ENCODE data around the gene COL1A1.

COL1A1 gene

DNA sequence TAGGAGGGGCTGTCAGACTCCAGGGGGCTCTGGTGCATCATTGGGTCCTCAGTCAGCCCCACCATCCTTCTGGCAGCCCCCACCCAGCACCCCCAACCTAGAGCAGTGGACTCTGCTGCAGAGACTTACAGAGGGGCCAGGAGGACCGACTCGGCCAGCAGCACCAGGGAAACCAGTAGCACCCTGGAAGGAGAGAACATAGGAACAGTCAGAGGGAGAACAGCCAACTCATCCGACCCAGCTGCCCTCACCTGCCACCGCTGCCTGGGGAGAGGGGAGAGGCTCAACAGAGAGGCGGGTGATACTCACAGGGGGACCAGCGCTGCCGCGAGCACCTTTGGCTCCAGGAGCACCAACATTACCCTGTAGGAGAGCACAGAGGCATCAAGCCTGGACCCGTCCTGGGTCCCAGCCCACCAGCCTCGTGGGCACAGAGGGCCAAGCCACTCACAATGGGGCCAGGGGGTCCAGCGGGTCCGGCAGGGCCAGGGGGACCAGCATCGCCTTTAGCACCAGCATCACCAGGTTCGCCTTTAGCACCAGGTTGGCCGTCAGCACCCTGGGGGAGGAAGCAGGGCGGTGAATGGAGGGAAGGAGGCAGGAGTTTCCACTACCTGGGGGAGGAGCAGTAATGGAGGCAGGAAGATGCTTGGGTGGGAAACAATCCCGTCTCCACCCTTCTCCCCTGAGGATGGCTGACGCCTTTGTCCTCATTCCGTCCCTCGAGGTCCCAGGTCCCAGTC lies 11.7 kb downstream of the COL1A1 start:
- no peak for DNase-seq (ENCODE audit: low read depth)
- H3K4me3 ChIP-seq (ENCODE audit: low read depth, low read length), result no peak overlapping the region
- TF ChIP-seq CTCF (IDR thresholded peaks at IDR 0.05; ENCODE audit: low read depth, low read length, missing control alignments), result no peak

DNA sequence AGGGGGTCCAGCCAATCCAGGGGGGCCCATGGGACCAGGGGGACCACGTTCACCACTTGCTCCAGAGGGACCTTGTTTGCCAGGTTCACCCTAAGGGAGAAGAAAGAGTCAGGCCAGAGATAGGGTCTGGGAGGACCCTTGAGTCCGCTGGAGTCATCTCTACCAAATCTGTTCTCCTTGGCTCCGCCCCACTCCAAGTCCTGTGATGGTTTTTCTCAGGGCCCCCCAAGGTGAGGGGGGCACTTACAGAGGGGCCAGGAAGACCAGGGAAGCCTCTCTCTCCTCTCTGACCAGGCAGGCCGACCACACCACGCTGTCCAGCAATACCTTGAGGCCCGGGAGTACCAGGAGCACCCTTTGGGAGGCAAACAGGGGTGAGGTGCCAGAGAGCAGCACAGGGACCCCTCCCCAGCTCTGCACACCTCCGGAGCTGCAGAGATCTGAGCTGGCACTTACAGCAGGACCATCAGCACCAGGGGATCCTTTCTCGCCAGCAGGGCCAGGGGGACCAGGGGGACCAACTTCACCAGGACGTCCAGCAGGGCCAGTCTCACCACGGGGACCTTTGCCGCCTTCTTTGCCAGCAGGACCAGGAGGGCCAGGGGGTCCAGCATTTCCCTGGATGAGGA lies 12.4 kb downstream of the COL1A1 start:
- no peak overlapping the region for H3K4me3 ChIP-seq (ENCODE audit: low read depth, low read length)
- DNase-seq (ENCODE audit: low read depth), result no peak
- no peak for TF ChIP-seq CTCF (IDR thresholded peaks at IDR 0.05; ENCODE audit: low read depth, low read length, missing control alignments)

DNA sequence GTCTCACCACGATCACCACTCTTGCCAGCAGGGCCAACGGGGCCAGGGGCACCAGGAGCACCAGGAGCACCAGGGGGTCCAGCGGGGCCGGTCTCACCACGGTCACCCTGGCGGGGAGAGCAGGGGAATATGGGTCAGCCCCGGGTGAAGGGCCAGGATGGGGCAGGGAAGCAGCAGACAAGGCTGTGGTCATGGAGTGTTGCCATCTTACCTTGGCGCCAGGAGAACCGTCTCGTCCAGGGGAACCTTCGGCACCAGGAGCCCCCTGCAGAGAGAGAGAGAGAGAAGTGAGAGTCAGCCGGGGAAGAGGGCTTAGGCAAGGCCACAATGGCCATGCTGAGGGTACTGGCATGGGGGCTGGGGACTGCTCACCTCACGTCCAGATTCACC lies 12.9 kb downstream of the COL1A1 start:
- no peak for DNase-seq (ENCODE audit: low read depth)
- H3K4me3 ChIP-seq (ENCODE audit: low read depth, low read length), result no peak overlapping the region
- no peak for TF ChIP-seq CTCF (IDR thresholded peaks at IDR 0.05; ENCODE audit: low read depth, low read length, missing control alignments)

GRCh38 chr17:50187751-50188530 lies 13.5 kb downstream of the COL1A1 start:
- TF ChIP-seq CTCF (IDR thresholded peaks at IDR 0.05; ENCODE audit: low read depth, low read length, missing control alignments), result no peak
- no peak for DNase-seq (ENCODE audit: low read depth)
- H3K4me3 ChIP-seq (ENCODE audit: low read depth, low read length), result no peak overlapping the region

- H3K4me3 ChIP-seq (ENCODE audit: low read depth, low read length), result no peak overlapping the region
- DNase-seq (ENCODE audit: low read depth), result no peak
- no peak for TF ChIP-seq CTCF (IDR thresholded peaks at IDR 0.05; ENCODE audit: low read depth, low read length, missing control alignments)
Measured at GRCh38 chr17:50187394-50187725, 14.1 kb downstream of the COL1A1 start.

GRCh38 chr17:50186661-50187393 lies 14.6 kb downstream of the COL1A1 start:
- no peak for TF ChIP-seq CTCF (IDR thresholded peaks at IDR 0.05; ENCODE audit: low read depth, low read length, missing control alignments)
- no peak for DNase-seq (ENCODE audit: low read depth)
- H3K4me3 ChIP-seq (ENCODE audit: low read depth, low read length), result no peak overlapping the region
